Skin of body (tissue), 2 donors: ENCODE measurements around the gene MED22. TPM values are rescaled to one million over a fixed set of nuclear protein-coding genes. Genes with fewer than 3 reads are reported as not detected.
"Not testable (repeated sequence)": the region's sequence is repeated elsewhere in the genome, so short reads cannot be mapped to it uniquely, and the experiment has no call there.

Experiments
- DNase-seq: peaks from one replicate; lab custom pipeline; 2025; lab: John Stamatoyannopoulos, UW
- total RNA-seq: library from RNA; depleted of rRNA; stranded (reverse); fragments of >200 nt; gene quantifications from one replicate; pipeline ENCODE4 v1.2.3, GENCODE V29; 2014

The MED22 gene
- total RNA-seq, result 12.4 TPM

DNA sequence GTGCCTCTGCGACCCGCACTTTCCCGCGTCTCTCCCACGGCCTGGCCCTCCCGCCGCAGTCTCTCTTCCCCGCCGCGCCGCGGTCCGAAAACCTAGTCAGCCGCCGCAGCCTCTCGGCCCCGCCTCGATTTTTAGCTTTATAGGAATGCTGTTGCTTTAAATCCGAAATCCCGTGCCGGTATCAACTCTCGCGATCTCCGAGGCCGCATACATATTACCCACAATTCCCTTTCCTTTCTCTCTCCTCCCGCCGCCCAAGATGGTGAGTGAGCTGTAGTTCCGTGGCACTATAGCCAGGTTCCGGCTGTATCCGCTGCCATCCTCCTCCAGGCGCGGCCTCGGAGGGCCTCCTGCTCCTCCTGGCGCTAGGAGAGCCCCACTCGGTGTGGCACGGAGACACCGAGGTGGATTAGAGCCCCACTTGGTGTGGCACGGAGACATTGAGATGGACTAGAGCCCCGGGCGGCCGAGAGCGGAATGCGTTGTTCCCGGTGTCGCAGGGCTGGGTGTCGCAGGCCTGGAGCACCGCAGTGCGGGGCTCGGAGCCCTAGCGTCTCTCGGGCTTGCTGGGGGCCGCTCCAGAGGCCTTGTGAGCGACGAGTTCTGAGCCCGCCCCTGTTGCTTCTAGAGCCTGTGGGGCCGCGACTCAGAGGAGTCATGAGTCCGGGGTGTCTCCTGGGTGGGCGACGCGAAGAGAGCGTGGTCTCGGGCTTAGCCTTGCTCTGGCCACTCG lies at the start of gene MED22, which contains the start of gene RPL7A:
Gene MED22, minus strand, starts transcription at position 147 of the 733 bp plus-strand sequence. CDS start 1,469 bp downstream, outside the sequence.
Gene RPL7A, plus strand, starts transcription at position 234 of the 733 bp plus-strand sequence. Its CDS starts 26 bp downstream, at position 260.
- peak; percentile 96 for DNase-seq

- no peak for DNase-seq
These were observed 49.4 kb upstream of the MED22 start for GRCh38 chr9:133397370-133397769.

- no peak for DNase-seq
These were observed 49.0 kb upstream of the MED22 start for GRCh38 chr9:133396952-133397351.

- DNase-seq, result no peak
These were observed 46.8 kb upstream of the MED22 start for GRCh38 chr9:133394687-133395271.

DNA sequence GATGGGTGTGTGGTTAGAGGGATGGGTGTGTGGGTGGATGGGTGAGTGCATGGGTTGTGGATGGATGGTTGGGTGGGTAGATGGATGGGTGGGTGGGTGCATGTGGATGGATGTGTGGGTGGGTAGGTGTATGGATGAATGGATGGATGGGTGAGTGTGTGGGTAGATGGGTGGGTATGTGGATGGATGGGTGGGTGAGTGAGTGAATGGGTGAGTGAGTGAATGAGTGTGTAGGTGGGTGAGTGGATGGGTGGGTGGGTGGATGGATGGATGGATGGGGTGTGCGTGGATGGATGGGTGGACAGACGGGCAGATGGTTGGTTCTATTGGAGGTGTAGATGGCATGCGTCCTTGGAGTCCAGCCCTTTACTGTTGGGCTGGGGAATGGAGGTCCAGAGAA lies 45.5 kb upstream of the MED22 start:
- no peak for DNase-seq

- DNase-seq, result not testable (repeated sequence)
These were observed 44.4 kb upstream of the MED22 start for GRCh38 chr9:133392308-133392707.

DNA sequence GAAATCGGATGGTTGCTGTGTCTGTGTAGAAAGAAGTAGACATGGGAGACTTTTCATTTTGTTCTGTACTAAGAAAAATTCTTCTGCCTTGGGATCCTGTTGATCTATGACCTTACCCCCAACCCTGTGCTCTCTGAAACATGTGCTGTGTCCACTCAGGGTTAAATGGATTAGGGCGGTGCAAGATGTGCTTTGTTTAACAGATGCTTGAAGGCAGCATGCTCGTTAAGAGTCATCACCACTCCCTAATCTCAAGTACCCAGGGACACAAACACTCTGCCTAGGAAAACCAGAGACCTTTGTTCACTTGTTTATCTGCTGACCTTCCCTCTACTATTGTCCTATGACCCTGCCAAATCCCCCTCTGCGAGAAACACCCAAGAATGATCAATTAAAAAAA lies 43.5 kb upstream of the MED22 start:
- DNase-seq, result not testable (repeated sequence)

DNA sequence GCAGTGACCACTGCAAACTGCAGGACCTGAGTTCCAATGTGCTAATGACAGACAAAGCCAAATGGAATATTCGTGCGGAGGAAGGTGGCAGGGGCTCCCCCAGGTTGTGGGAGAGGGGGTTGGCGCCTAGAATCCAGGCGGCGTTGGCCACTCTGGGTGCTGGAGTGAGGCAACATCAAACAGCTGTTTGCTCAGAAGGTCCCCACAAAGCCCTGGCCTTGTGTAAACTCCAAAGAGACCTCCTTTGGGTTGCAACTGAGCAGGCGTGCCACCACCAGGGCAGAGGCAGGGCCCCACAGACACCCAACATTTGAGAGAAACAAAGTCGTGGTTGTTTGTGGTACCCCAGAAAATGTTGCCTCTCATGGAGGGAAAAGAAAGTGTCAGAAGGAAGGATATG lies 42.8 kb upstream of the MED22 start:
- DNase-seq, result no peak

DNA sequence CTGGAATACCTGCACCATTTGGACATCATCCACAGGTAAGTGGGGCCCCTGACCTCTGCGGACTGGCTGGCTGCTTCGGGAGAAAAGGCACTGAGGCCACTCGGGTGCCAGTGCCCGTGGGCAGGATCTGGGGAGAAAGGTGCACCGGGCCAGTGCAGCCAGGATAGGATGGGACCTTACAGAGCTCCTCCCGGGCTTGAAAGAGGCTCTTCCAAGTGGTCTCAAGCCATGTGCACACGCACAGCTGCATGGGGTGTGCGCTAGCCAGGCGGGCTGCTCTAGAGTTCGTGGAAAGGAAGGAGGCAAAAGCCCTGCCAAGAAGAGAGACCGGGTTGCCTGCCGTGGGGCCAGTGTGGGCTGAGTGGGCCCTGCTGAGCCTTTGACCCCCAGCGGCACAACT lies 41.6 kb upstream of the MED22 start:
- no peak for DNase-seq

- no peak for DNase-seq
These were observed 41.2 kb upstream of the MED22 start for GRCh38 chr9:133389025-133389557.

- DNase-seq, result no peak
These were observed 39.7 kb upstream of the MED22 start for GRCh38 chr9:133387680-133388079.

DNA sequence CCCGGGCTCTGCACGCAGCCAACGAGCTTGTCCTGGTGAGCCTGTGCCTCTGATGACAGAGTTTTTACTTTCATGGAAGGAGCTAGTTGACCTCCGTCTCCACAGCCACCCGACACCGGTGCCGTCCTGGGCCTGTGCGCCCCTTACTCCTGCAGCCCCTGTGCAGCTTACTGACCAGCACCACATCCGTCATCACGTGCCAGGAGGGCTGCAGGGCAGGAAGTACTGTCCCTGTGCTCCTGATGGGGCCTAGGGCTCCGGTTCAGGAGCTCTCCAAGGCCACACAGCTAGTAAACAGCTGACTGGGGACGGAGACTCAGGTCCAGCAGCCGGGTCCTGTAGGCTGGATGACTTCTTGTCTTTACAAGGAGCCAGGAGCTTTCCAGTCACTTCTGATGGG lies 38.4 kb upstream of the MED22 start:
- no peak for DNase-seq

GRCh38 chr9:133385452-133385851 lies 37.5 kb upstream of the MED22 start:
- DNase-seq, result no peak

DNA sequence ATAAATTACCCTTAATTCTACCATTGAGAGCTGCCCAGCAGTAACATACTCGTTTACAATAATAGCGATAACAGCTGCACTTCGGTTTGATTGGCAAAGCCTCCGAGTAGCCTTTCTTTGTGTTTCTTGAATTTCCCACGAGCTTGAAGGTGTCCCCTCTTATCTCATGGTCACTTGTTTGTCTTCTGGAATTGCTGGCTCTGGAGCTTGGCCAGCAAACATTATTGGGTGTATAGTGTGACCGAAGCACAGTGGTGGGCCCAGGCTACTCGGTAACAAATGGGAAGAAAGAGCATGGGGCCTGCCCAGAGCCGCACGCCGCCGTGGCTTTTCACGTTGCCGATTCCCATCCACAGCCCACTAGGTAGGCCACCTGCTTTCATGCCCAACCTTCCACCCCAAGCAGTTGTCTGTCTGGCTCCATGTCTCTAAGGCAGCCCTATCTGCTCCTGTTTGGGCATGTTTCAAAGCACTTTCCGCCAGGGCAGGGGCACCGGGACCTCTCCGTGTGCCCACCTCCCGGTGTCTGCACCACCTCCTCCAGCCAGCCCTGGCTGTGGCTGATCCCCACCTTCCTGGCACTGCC lies 36.9 kb upstream of the MED22 start:
- DNase-seq, result no peak

DNA sequence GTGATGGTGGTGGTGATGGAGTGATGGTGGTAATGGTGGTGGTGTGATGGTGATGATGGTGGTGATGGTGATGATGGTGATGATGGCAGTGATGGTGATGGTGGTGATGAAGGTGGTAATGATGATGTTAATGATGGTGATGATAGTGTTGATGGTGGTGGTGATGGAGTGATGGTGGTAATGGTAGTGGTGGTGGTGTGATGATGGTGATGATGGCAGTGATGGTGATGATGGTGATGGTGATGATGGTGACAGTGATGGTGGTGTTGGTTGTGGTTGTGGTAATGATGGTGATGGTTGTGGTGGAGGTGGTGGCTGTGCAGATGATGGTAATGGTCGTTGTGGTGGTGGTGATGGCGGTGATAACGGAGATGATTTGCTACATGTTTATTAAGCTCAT lies 35.5 kb upstream of the MED22 start:
- DNase-seq, result no peak

DNA sequence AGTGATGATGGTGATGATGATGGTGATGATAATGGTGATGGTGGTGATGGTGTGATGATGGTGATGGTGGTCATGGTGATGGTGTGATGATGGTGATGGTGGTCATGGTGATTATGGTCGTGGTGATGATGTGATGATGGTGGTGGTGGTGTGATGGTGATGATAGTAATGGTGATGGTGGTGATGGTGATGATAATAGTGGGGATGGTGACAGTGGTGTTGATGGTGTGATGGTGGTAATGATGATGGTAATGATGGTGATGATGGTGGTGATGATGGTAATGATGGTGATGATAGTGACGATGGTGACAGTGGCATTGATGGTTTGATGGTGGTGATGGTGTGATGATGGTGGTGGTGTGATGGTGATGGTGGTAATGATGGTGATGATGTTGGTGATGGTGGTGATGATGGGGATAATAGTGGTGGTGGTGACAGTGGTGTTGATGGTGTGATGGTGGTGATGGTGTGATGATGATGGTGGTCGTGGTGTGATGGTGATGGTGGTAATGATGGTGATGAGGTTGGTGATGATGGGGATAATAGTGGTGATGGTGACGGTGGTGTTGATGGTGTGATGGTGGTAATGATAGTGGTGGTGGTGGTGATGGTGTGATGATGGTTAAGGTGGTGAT lies 34.7 kb upstream of the MED22 start:
- no peak for DNase-seq

- DNase-seq, result no peak
These were observed 32.8 kb upstream of the MED22 start for GRCh38 chr9:133380734-133381133.

DNA sequence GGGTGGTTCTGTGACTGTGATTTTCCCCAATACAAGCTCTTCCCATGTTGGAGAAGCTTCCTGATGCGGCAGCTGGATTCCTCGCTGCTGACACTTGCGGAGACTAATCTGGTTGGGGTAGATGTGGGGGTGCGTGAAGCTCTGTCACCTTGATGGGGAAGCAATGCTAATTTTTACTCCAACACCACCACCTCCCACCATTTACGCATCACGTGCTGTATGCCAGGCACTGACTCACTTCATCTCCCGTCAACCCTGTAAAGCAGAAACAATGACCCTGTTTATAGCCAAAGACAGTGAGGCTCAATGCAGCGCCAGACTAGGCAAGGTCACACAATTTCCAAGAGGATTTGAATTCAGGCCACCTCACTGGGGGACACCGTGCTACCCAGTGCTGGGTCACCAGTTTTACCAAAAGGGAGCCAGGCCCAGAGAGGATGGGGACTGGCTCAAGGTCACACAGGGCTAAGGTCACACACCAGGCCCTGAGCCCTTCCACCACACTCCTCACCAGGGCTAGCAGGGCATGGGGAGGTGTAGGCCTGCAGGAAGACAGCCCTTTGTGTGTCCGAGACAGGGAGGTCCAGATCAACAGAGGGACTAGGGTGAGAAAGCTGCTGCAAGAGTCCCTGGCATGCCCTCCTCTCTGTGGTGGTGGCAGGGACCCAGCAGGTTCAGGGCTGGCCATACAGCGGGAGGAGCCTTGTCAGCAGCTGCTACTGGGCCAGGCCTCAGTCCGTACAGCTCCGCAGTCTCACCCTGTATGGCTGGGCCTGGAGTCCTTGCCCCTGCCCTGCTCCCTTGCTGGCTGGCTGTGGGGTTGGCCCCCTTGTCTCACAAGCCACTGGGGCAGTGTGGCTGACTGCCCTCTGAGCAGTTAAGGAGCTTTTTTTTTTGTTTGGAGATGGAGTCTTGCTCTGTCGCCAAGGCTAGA lies 31.5 kb upstream of the MED22 start:
- DNase-seq, result no peak

DNA sequence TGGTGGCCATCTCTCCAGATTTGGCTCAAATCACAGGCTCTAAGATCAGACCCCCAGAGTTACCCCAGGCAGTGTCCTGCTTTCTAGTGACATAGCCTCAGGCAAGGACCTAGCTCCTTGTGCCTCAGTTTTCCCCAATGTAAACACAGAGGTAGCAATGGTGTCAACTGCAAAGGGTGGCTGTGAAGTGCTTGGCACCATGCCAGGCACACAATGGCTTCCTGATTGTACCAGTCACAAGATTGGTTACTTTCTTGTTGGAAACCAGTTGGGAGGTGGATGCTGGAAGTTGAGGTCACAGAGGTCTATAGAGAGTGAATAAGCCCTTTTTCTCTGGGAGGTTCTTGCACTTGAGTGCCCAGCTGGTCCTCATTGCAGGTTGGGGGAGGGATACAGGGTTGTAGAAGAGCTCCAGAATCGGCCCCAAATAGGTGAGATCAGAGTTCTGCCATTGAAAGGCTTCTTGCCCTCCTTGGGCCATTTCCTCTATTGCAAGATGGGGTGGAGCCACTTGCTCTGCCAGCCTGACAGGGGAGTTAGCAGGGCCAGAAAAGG lies 30.6 kb upstream of the MED22 start:
- no peak for DNase-seq

- DNase-seq, result peak; percentile 83
These were observed 29.8 kb upstream of the MED22 start for GRCh38 chr9:133377721-133378216.
